Adipocyte (in vitro differentiated cells): Measurements from ENCODE around the gene SCO1.

Experiments
- DNase-seq: peaks from one replicate; pipeline ENCODE4 v3.0.0-alpha.2; 2015; ENCODE audit warnings: low read depth
- H3K27me3 ChIP-seq: replicated peaks from 2 replicates; pipeline ENCODE4 v1.7.0; 2013; ENCODE audit warnings: mild to moderate bottlenecking, low read length, moderate library complexity; ENCODE audit not compliant: control insufficient read depth, insufficient read depth
- H3K36me3 ChIP-seq: 2 replicates; pipeline ENCODE4 v1.7.0; 2013; ENCODE audit warnings: low read length, mild to moderate bottlenecking, moderate library complexity; ENCODE audit not compliant: control insufficient read depth, insufficient read depth, severe bottlenecking
- H3K4me1 ChIP-seq: 2 replicates; pipeline ENCODE4 v1.7.0; 2013; ENCODE audit warnings: mild to moderate bottlenecking, low read length, moderate library complexity; ENCODE audit not compliant: control insufficient read depth, insufficient read depth
- H3K4me3 ChIP-seq: 2 replicates; pipeline ENCODE4 v1.7.0; 2013; ENCODE audit warnings: mild to moderate bottlenecking, low read length, moderate library complexity
- H3K9ac ChIP-seq: 2 replicates; pipeline ENCODE4 v1.7.0; 2013; ENCODE audit warnings: mild to moderate bottlenecking, low read length, moderate library complexity
- H3K9me3 ChIP-seq: 2 replicates; pipeline ENCODE4 v1.7.0; 2013; ENCODE audit warnings: mild to moderate bottlenecking, low read length, moderate library complexity; ENCODE audit not compliant: control insufficient read depth

Gene SCO1

DNA sequence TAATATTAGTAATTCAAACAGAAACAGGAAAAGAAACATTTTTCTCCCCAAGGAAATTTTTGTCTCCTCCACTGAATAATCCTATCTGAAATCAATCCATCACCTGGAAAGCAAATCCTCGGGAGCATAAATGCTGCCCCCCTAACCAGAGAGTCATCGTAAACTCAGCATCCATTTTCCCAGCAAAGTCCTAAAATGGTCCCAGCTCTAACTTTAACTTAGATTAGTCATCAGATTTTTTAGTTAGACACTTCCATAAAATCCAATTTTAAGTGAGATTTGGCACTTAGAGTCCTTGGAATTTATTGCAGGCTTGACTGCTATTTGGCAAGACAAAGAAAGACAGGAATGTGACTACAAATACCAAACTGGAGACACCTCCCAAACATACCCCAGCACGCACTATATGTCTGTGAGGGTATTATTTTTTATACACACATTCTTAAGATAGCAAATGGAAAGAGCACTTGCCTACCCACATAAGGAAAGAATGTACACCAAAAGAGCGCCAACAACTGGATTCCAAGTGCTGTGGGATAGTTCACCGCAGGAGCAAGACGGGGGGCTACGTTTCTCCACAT lies 15.4 kb downstream of the SCO1 start:
- DNase-seq, result peak; percentile 55
- no peak overlapping the region for H3K4me3 ChIP-seq
- H3K4me1 ChIP-seq, result peaks cover 41% of the 10 kb centered on the region
- peaks cover 66% of the 10 kb centered on the region for H3K36me3 ChIP-seq
- no peaks in the 10 kb centered on the region for H3K27me3 ChIP-seq
- H3K9ac ChIP-seq, result peak overlapping the region; percentile 59
- no peaks in the 10 kb centered on the region for H3K9me3 ChIP-seq

DNA sequence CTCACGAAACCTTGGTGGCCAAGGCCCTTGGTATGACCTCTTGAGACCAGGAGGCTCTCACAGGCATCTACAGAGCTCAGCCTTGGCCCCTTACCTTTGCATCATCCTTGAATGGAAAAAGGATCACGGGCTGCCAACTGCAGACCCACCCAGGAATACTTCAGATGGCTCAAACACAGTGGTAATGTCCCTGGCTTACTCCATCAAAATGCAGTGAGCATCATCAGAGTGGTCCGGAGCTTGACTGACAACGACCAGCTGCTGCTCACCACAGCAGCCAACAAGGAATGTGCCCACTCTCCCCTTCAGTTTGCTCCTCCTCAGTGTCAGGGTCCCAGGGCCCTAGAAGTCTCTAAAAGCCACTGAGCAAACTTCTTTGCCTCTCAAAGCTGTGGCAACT lies 22.6 kb downstream of the SCO1 start:
- H3K36me3 ChIP-seq, result peaks cover 31% of the 10 kb centered on the region
- no peak overlapping the region for H3K9ac ChIP-seq
- no peaks in the 10 kb centered on the region for H3K27me3 ChIP-seq

DNA sequence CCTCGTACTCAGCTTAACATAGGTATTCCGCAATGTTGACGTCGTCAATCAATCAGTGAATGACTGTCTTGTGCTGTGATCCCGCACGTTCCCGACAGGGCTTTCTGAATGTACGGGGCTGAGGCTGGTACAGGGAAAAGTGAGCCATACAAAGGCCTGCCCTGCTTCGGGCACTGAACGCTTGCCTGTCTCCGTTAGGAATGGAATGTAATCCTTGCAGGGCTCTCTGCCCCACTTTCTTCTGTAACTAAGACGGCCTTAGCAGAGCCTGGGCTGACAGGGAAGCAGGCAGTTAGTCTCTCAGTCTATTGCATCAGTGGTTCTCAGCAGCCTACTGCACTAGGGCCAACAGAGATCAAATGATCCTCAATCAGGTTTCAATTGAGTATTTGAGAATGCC lies 24.0 kb downstream of the SCO1 start:
- no peaks in the 10 kb centered on the region for H3K27me3 ChIP-seq
- peak overlapping the region; percentile 8 for H3K9ac ChIP-seq
- no peak for DNase-seq
- H3K9me3 ChIP-seq, result no peaks in the 10 kb centered on the region
- peaks cover 22% of the 10 kb centered on the region for H3K36me3 ChIP-seq
- no peak overlapping the region for H3K4me3 ChIP-seq
- peaks cover 28% of the 10 kb centered on the region for H3K4me1 ChIP-seq

More for the DNA sequence above, 22.6 kb downstream of the SCO1 start:
- H3K4me1 ChIP-seq, result peaks cover 17% of the 10 kb centered on the region
- no peak overlapping the region for H3K4me3 ChIP-seq
- no peak for DNase-seq
- H3K9me3 ChIP-seq, result no peaks in the 10 kb centered on the region

DNA sequence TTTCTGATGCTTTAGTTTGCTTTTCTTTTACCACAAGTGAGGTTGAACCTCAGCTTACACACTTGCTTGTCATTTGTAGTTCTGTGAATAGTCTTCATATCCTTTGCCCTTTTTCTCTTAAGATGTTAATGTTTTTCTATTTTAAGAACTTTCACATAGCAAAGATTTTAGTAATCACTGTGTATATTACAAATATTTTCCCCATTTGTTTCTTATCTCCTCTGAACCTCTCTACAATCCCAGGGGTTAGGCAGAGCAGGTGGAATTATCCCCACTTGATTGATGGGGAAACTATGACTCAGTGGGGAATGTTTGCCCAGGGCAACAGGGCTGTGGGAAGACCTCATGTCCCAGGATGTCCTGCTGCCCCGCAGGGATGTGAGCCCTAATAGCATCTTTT lies 28.6 kb downstream of the SCO1 start:
- H3K27me3 ChIP-seq, result no peaks in the 10 kb centered on the region
- H3K36me3 ChIP-seq, result no peaks in the 10 kb centered on the region
- H3K4me3 ChIP-seq, result no peak overlapping the region
- H3K9ac ChIP-seq, result peak overlapping the region; percentile 48
- no peaks in the 10 kb centered on the region for H3K9me3 ChIP-seq
- peak; percentile 32 for DNase-seq
- peaks cover 35% of the 10 kb centered on the region for H3K4me1 ChIP-seq

DNA sequence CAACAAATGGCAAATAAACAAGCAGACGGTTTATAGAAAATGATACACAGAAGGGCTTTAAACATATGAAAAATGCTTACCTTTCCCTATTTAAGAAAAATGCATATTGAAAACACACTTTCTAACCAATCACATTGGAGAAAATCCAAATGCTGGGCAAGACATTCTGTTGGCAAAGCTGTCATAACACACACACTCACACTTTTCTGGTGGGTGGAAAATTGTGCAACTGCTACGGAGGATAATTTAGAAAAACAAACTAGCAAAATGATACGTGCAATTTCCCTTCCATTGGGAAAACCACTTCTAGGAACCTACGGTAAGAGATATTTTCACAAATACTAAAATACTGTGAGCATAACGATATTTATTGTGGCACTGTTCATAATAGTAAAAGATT lies 30.4 kb downstream of the SCO1 start:
- H3K9me3 ChIP-seq, result no peaks in the 10 kb centered on the region
- no peaks in the 10 kb centered on the region for H3K27me3 ChIP-seq
- DNase-seq, result peak; percentile 35
- H3K36me3 ChIP-seq, result no peaks in the 10 kb centered on the region
- no peak overlapping the region for H3K4me3 ChIP-seq
- H3K9ac ChIP-seq, result no peak overlapping the region
- H3K4me1 ChIP-seq, result peaks cover 28% of the 10 kb centered on the region

DNA sequence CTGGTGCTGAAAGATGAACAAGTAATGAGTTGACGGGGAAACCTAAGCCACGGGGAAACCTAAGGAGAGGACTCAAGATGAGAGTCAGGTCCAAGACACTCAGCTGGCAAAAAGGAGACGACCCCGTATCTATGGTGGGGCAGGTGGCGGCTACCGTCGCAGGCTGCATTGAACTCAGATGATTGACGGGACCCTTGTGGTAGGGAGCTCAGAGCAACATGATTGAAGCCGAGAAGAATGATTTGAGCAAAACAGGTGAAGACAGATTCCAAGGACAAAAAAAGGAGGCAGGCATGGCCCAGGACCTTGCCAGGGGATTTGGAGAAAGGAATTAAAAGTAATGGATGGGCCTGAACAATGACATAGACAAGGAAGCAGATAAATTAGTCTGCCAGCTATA lies 32.8 kb downstream of the SCO1 start:
- no peak overlapping the region for H3K4me3 ChIP-seq
- H3K36me3 ChIP-seq, result no peaks in the 10 kb centered on the region
- no peaks in the 10 kb centered on the region for H3K9me3 ChIP-seq
- peaks cover 19% of the 10 kb centered on the region for H3K4me1 ChIP-seq
- no peak overlapping the region for H3K9ac ChIP-seq
- DNase-seq, result no peak
- no peaks in the 10 kb centered on the region for H3K27me3 ChIP-seq

DNA sequence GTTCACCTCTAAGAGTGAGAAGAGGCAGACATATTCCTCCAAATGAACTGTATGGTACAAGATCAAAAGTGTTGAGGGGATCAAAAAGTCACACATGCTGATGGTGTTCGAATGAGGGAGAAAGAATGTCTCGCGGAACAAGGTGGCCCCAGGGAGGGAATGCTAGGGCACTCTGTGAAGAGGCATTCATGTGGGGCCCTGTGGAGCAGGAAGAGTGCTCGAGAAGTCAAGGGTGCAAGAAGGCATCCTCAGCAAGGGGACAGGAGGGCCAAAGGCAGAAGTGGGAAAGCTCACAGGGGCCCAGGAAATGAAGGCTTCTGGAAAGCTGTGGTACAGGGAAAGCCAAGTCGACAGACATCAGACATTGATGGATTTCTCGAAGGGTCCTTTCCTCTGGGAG lies 34.1 kb downstream of the SCO1 start:
- H3K36me3 ChIP-seq, result no peaks in the 10 kb centered on the region
- H3K4me3 ChIP-seq, result no peak overlapping the region

DNA sequence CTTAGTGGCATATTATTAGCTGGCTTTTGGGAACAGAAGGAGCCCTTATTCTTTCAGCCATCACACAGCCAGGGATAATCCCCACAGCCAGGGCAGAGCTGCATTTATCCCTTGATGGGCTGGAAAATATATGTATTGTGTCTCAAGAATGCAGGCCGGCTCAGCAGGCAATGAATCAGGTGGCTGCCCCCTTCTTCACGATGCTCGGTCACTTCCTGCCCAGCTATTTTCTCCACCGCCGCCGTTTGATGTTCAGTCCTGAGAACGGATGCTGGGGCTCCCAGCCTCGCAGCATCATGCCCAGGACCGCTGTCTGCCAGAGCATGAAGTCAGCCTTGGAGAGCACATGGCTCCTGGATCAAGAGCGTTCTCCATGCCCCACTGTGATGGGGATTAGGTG lies 35.9 kb downstream of the SCO1 start:
- H3K4me1 ChIP-seq, result no peaks in the 10 kb centered on the region
- peaks cover 4% of the 10 kb centered on the region for H3K27me3 ChIP-seq
- DNase-seq, result no peak
- no peak overlapping the region for H3K4me3 ChIP-seq
- H3K36me3 ChIP-seq, result no peaks in the 10 kb centered on the region
- no peaks in the 10 kb centered on the region for H3K9me3 ChIP-seq
- no peak overlapping the region for H3K9ac ChIP-seq

More for the DNA sequence above, 34.1 kb downstream of the SCO1 start:
- Histone ChIP-seq H3K4me1 (peaks cover 8% of the 10 kb centered on the region), H3K9ac (no peak overlapping the region), H3K9me3 (no peaks in the 10 kb centered on the region), H3K27me3 (no peaks in the 10 kb centered on the region)
- DNase-seq, result no peak

DNA sequence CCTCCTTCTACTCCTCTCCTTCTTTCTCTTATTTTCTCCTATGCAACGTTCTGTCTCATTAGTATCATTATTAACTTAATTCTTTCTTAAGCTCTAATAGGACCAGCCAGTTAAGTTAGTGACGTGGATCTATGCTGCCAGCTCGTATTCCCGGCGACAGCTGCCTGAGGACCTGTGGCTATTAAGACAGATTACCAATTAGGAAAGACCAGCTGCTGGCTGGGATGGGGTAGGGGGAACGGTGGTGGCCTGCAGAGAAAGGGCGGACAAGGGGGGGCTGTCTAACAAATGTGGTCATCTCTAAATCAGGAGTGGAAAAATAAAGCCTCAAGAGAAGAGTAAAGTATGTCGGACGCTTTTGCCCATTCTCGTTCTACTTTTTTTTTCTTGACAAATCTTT lies 39.5 kb downstream of the SCO1 start:
- DNase-seq, result no peak
- no peak overlapping the region for H3K4me3 ChIP-seq
- no peak overlapping the region for H3K9ac ChIP-seq
- no peaks in the 10 kb centered on the region for H3K9me3 ChIP-seq
- H3K4me1 ChIP-seq, result no peaks in the 10 kb centered on the region
- H3K27me3 ChIP-seq, result peaks cover 5% of the 10 kb centered on the region
- H3K36me3 ChIP-seq, result no peaks in the 10 kb centered on the region

GRCh38 chr17:10657148-10657547 lies 40.2 kb downstream of the SCO1 start, which contains the start of gene MYH3:
Gene MYH3 (minus strand): TSS chr17:10657309. CDS start chr17:10655064, 2,245 bp downstream.
- Histone ChIP-seq H3K27me3 (peaks cover 5% of the 10 kb centered on the region), H3K4me1 (no peaks in the 10 kb centered on the region), H3K4me3 (no peak within 1 kb of the TSS), H3K36me3 (no peaks in the 10 kb centered on the region), H3K9ac (no peak within 1 kb of the TSS), H3K9me3 (no peaks in the 10 kb centered on the region)
- DNase-seq, result no peak

DNA sequence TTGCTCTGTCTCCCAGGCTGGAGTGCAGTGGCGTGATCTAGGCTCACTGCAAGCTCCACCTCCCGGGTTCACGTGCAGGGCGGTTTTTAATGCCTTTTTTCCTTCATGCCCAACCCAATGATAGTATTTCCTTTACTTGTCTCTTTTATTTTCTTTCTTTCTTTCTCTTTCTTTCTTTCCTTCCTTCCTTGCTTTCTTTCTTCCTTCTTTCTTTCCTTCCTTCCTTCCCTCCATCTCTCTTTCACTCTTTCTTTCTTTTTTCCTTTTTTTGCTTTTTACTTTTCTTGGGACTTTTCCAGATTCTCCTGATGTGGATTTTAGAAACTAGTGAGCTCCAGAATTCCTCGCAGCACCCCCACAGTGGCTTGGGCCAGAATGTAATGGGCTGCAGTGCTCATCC lies 43.3 kb downstream of the SCO1 start:
- no peak for DNase-seq
- peaks cover 7% of the 10 kb centered on the region for H3K4me1 ChIP-seq
- H3K27me3 ChIP-seq, result peaks cover 5% of the 10 kb centered on the region
- no peaks in the 10 kb centered on the region for H3K9me3 ChIP-seq
- no peaks in the 10 kb centered on the region for H3K36me3 ChIP-seq
- H3K9ac ChIP-seq, result no peak overlapping the region
- H3K4me3 ChIP-seq, result no peak overlapping the region
